Measurements from ENCODE around the gene CMTM8.

CMTM8 gene

GRCh38 chr3:32236377-32236776, 2.1 kb upstream of the CMTM8 start:
- FAIRE-seq, result no peak

GRCh38 chr3:32237670-32238452, 619 bp upstream of the CMTM8 start:
- no peak for FAIRE-seq

GRCh38 chr3:32239307-32240158, 1.1 kb downstream of the CMTM8 start:
- no peak for FAIRE-seq

- FAIRE-seq, result no peak
Measured at GRCh38 chr3:32240159-32240545, 1.7 kb downstream of the CMTM8 start.

- FAIRE-seq, result no peak
Measured at GRCh38 chr3:32241100-32241499, 2.6 kb downstream of the CMTM8 start.

GRCh38 chr3:32243519-32243918, 5.0 kb downstream of the CMTM8 start:
- no peak for FAIRE-seq

- no peak for FAIRE-seq
Measured at GRCh38 chr3:32245200-32245599, 6.7 kb downstream of the CMTM8 start.

- no peak for FAIRE-seq
Measured at GRCh38 chr3:32246079-32246675, 7.7 kb downstream of the CMTM8 start.

GRCh38 chr3:32249184-32249782, 10.8 kb downstream of the CMTM8 start:
- FAIRE-seq, result no peak

GRCh38 chr3:32254268-32254667, 15.8 kb downstream of the CMTM8 start:
- FAIRE-seq, result peak; percentile 66

- FAIRE-seq, result no peak
Measured at GRCh38 chr3:32255345-32255744, 16.9 kb downstream of the CMTM8 start.

GRCh38 chr3:32256206-32256605, 17.7 kb downstream of the CMTM8 start:
- FAIRE-seq, result no peak

GRCh38 chr3:32257042-32257441, 18.6 kb downstream of the CMTM8 start:
- no peak for FAIRE-seq

- FAIRE-seq, result no peak
Measured at GRCh38 chr3:32257641-32258438, 19.4 kb downstream of the CMTM8 start.

GRCh38 chr3:32258869-32259268, 20.4 kb downstream of the CMTM8 start:
- no peak for FAIRE-seq

GRCh38 chr3:32261545-32261944, 23.1 kb downstream of the CMTM8 start:
- no peak for FAIRE-seq

GRCh38 chr3:32262201-32262600, 23.7 kb downstream of the CMTM8 start:
- no peak for FAIRE-seq

GRCh38 chr3:32274306-32274705, 35.8 kb downstream of the CMTM8 start:
- FAIRE-seq, result no peak

- no peak for FAIRE-seq
Measured at GRCh38 chr3:32275506-32275905, 37.0 kb downstream of the CMTM8 start.

- FAIRE-seq, result no peak
Measured at GRCh38 chr3:32276279-32276841, 37.9 kb downstream of the CMTM8 start.

- no peak for FAIRE-seq
Measured at GRCh38 chr3:32278714-32279113, 40.2 kb downstream of the CMTM8 start.

- FAIRE-seq, result no peak
Measured at GRCh38 chr3:32280262-32280910, 41.9 kb downstream of the CMTM8 start.
